ENCODE data around the gene NEK6. TPM values are rescaled to one million over a fixed set of nuclear protein-coding genes. Genes with fewer than 3 reads are reported as not detected.

The NEK6 gene
- total and polyA plus RNA-seq, 9 of the 15 experiments (the other 6 are each of a cell fraction or from before 2014, with no cell fraction given) = 3.1 to 19.0 (median 8.4) TPM

DNA sequence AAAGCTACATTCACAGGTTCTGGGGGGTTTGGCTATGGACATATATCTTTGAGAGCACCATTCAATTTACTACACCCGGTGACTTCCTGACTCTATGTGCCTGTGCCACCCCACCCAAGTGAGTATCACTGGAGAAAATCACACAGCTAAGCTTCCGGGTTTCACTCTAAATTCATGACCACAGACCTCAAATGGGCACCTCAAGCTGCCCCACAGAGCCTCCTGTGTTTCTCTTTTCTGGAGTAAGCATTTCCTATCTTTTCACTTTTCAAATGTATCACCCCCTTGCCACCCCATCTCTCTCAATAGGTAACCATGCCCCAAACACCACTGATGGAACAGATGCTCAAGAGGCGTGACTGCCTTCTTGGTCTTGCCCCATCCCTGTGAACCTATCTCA is 49.2 kb upstream of the NEK6 start:
- FAIRE-seq (no peak), ATAC-seq (no peak), DNase-seq (ENCODE audit: extremely low read depth in 1 of 4, low spot score in 3 of 4) (no peak)
- ChIA-PET CTCF (ENCODE audit: low intra/inter-chr PET ratio) (no interaction called here), POLR2A (interaction anchor here (1.2 kb wide), 1 partner anchor 16 kb away, joined by 7 read pairs; no protein-coding TSS in a partner anchor)
- no peaks in the 10 kb centered on the region for H3K36me3 ChIP-seq (ENCODE audit: control insufficient read depth, insufficient read depth, low read length)
- no peaks in the 10 kb centered on the region for H3K9me3 ChIP-seq (replicated peaks; ENCODE audit: control insufficient read depth, insufficient read depth, low read depth, low read length)
- no TSS peak for BruUV-seq (replicated peaks)
- in situ Hi-C loops (cut with MboI) = loop anchor here (5.0 kb wide), 1 partner anchor 54 kb away; no protein-coding TSS in a partner anchor
- no peaks in the 10 kb centered on the region for H3K79me2 ChIP-seq (ENCODE audit: control insufficient read depth, insufficient read depth, low read length)
- no peaks in the 10 kb centered on the region for H3K9me1 ChIP-seq (ENCODE audit: control insufficient read depth, insufficient read depth, low read length)
- H2AFZ ChIP-seq (ENCODE audit: low read depth, low read length) = no peak overlapping the region
- intact Hi-C loops (cut with micrococcal nuclease) = loop anchor here (5.0 kb wide), 1 partner anchor 76 kb away; no protein-coding TSS in a partner anchor
- no peak overlapping the region for H3K9ac ChIP-seq (ENCODE audit: insufficient read depth in 1 of 2, low read depth in 2 of 2, low read length in 2 of 2)
- peaks cover 0 to 3% of the 10 kb centered on the region in 2 experiments; a peak in 3 of 5 replicates for H3K27me3 ChIP-seq (ENCODE audit: control insufficient read depth in 2 of 2, insufficient read depth in 2 of 2, low read length in 2 of 2)
- H3K4me2 ChIP-seq (ENCODE audit: insufficient read depth, low read length) = no peak overlapping the region
- no peaks in the 10 kb centered on the region for H4K20me1 ChIP-seq (replicated peaks; ENCODE audit: control insufficient read depth, insufficient read depth, low read length)
- H3K4me3 ChIP-seq = no peak overlapping the region
- WGBS (ENCODE audit: insufficient coverage, low coverage, missing lambda C conversion rate) = 26% methylated on average over 3 of the region's 3 CpGs
- H3K4me1 ChIP-seq (replicated peaks in 1 of 2; ENCODE audit: control insufficient read depth in 2 of 2, insufficient read depth in 2 of 2, low read length in 2 of 2) = peaks cover 4 to 14% of the 10 kb centered on the region in 2 experiments; a peak in 2 of 5 replicates
- no peak overlapping the region for H3K27ac ChIP-seq (ENCODE audit: extremely low read depth, low read depth, low read length)
- TF ChIP-seq, protein P1, sequence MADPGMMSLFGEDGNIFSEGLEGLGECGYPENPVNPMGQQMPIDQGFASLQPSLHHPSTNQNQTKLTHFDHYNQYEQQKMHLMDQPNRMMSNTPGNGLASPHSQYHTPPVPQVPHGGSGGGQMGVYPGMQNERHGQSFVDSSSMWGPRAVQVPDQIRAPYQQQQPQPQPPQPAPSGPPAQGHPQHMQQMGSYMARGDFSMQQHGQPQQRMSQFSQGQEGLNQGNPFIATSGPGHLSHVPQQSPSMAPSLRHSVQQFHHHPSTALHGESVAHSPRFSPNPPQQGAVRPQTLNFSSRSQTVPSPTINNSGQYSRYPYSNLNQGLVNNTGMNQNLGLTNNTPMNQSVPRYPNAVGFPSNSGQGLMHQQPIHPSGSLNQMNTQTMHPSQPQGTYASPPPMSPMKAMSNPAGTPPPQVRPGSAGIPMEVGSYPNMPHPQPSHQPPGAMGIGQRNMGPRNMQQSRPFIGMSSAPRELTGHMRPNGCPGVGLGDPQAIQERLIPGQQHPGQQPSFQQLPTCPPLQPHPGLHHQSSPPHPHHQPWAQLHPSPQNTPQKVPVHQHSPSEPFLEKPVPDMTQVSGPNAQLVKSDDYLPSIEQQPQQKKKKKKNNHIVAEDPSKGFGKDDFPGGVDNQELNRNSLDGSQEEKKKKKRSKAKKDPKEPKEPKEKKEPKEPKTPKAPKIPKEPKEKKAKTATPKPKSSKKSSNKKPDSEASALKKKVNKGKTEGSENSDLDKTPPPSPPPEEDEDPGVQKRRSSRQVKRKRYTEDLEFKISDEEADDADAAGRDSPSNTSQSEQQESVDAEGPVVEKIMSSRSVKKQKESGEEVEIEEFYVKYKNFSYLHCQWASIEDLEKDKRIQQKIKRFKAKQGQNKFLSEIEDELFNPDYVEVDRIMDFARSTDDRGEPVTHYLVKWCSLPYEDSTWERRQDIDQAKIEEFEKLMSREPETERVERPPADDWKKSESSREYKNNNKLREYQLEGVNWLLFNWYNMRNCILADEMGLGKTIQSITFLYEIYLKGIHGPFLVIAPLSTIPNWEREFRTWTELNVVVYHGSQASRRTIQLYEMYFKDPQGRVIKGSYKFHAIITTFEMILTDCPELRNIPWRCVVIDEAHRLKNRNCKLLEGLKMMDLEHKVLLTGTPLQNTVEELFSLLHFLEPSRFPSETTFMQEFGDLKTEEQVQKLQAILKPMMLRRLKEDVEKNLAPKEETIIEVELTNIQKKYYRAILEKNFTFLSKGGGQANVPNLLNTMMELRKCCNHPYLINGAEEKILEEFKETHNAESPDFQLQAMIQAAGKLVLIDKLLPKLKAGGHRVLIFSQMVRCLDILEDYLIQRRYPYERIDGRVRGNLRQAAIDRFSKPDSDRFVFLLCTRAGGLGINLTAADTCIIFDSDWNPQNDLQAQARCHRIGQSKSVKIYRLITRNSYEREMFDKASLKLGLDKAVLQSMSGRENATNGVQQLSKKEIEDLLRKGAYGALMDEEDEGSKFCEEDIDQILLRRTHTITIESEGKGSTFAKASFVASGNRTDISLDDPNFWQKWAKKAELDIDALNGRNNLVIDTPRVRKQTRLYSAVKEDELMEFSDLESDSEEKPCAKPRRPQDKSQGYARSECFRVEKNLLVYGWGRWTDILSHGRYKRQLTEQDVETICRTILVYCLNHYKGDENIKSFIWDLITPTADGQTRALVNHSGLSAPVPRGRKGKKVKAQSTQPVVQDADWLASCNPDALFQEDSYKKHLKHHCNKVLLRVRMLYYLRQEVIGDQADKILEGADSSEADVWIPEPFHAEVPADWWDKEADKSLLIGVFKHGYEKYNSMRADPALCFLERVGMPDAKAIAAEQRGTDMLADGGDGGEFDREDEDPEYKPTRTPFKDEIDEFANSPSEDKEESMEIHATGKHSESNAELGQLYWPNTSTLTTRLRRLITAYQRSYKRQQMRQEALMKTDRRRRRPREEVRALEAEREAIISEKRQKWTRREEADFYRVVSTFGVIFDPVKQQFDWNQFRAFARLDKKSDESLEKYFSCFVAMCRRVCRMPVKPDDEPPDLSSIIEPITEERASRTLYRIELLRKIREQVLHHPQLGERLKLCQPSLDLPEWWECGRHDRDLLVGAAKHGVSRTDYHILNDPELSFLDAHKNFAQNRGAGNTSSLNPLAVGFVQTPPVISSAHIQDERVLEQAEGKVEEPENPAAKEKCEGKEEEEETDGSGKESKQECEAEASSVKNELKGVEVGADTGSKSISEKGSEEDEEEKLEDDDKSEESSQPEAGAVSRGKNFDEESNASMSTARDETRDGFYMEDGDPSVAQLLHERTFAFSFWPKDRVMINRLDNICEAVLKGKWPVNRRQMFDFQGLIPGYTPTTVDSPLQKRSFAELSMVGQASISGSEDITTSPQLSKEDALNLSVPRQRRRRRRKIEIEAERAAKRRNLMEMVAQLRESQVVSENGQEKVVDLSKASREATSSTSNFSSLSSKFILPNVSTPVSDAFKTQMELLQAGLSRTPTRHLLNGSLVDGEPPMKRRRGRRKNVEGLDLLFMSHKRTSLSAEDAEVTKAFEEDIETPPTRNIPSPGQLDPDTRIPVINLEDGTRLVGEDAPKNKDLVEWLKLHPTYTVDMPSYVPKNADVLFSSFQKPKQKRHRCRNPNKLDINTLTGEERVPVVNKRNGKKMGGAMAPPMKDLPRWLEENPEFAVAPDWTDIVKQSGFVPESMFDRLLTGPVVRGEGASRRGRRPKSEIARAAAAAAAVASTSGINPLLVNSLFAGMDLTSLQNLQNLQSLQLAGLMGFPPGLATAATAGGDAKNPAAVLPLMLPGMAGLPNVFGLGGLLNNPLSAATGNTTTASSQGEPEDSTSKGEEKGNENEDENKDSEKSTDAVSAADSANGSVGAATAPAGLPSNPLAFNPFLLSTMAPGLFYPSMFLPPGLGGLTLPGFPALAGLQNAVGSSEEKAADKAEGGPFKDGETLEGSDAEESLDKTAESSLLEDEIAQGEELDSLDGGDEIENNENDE (IDR thresholded peaks at IDR 0.05; ENCODE audit: low read depth, low read length) = no peak
- TF ChIP-seq, protein P2, sequence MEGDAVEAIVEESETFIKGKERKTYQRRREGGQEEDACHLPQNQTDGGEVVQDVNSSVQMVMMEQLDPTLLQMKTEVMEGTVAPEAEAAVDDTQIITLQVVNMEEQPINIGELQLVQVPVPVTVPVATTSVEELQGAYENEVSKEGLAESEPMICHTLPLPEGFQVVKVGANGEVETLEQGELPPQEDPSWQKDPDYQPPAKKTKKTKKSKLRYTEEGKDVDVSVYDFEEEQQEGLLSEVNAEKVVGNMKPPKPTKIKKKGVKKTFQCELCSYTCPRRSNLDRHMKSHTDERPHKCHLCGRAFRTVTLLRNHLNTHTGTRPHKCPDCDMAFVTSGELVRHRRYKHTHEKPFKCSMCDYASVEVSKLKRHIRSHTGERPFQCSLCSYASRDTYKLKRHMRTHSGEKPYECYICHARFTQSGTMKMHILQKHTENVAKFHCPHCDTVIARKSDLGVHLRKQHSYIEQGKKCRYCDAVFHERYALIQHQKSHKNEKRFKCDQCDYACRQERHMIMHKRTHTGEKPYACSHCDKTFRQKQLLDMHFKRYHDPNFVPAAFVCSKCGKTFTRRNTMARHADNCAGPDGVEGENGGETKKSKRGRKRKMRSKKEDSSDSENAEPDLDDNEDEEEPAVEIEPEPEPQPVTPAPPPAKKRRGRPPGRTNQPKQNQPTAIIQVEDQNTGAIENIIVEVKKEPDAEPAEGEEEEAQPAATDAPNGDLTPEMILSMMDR (IDR thresholded peaks at IDR 0.05 in 2 of 3, conservative IDR thresholded peaks at IDR 0.05 in 1 of 3; ENCODE audit: insufficient read depth in 2 of 3, low read depth in 1 of 3, low read length in 3 of 3) = no peak
- TF ChIP-seq NFE2L1 (tag; IDR thresholded peaks at IDR 0.05; ENCODE audit: borderline replicate concordance, low read depth) (no peak), ZNF263 (CRISPR knock-in tag; IDR thresholded peaks at IDR 0.05; ENCODE audit: borderline replicate concordance) (no peak), NR4A1 (CRISPR knock-in tag; IDR thresholded peaks at IDR 0.05) (no peak), NR4A1 (tag; IDR thresholded peaks at IDR 0.05) (no peak), RBM25 (IDR thresholded peaks at IDR 0.05; ENCODE audit: low read depth, low read length, severe bottlenecking) (no peak)

Data from K562 (cell line).